ENCODE measurements around the gene EWSR1. TPM values are rescaled to one million over a fixed set of nuclear protein-coding genes. Genes with fewer than 3 reads are reported as not detected.
A peak's percentile ranks its signal among the peaks of the same experiment; 100 is the strongest.

Gene EWSR1
- total RNA-seq, 2 experiments from 2014 or later = 329 to 400 TPM

- Mint-ChIP-seq H3K27me3 (peaks cover 2% of the 10 kb centered on the region), H3K9me3 (no peaks in the 10 kb centered on the region), H3K36me3 (ENCODE audit: low read depth) (no peaks in the 10 kb centered on the region), H3K27ac (no peak overlapping the region), H3K4me3 (no peak overlapping the region), H3K4me1 (peaks cover 9% of the 10 kb centered on the region)
- DNase-seq = no peak
- POLR2A ChIA-PET = no interaction called here
- CTCF ChIA-PET = interaction anchor here (0.5 to 1.4 kb wide), 4 partner anchors 11 to 226 kb away, joined by 3 to 6 read pairs (median 3); no protein-coding TSS in a partner anchor
Observed at GRCh38 chr22:29256606-29257325, 11.3 kb upstream of the EWSR1 start.

GRCh38 chr22:29257751-29258181, 10.3 kb upstream of the EWSR1 start:
- CTCF ChIA-PET = no interaction called here
- Mint-ChIP-seq H3K4me3 (no peak overlapping the region), H3K9me3 (no peaks in the 10 kb centered on the region), H3K4me1 (peaks cover 9% of the 10 kb centered on the region), H3K36me3 (ENCODE audit: low read depth) (no peaks in the 10 kb centered on the region), H3K27ac (no peak overlapping the region), H3K27me3 (no peaks in the 10 kb centered on the region)
- POLR2A ChIA-PET = no interaction called here
- DNase-seq = no peak

DNA sequence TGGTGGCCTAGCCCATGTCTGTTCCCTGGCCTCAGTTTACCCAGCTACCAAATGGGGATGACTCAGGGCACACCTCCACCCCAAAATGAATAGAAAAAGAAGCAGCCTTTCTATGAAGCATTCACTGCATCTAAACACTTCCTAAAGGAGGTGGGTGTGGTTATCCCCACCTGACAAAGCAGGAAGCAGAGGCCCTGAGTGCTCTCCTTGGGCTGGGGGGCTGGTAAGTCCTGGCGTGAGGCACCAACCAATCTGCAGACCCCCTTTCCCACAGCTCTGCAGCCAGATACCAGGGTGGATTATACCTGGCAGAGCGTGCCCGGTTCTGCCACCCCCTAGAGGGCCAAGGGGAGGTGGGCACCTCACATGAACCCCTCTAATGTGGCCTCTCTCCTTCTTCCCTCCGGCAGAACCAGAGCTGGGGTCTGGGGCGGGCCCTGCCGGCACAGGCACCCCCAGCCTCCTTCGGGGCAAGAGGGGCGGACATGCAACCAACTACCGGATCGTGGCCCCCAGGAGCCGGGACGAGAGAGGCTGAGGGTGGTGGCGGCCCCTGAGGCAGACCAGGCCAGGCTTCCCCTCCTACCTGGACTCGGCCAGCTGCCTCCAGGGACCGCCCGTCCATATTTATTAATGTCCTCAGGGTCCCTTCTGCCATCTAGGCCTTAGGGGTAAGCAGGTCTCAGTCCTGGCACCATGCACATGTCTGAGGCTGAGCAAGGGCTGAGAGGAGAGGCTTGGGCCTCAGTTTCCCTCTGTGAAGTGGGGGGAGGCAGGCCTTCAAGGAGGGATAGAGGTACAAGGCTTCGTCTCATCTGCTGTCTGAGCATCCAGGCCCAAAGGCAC, 9.4 kb upstream of the EWSR1 start:
- CTCF ChIA-PET = interaction anchor here (0.6 to 1.4 kb wide), 2 partner anchors 13 to 49 kb away, joined by 3 to 5 read pairs; no protein-coding TSS in a partner anchor
- Mint-ChIP-seq H3K36me3 (ENCODE audit: low read depth) (no peaks in the 10 kb centered on the region), H3K27ac (no peak overlapping the region)

GRCh38 chr22:29259253-29259899, 8.7 kb upstream of the EWSR1 start:
- CTCF ChIA-PET = interaction anchor here (0.6 to 1.4 kb wide), 2 partner anchors 14 to 50 kb away, joined by 3 to 5 read pairs; no protein-coding TSS in a partner anchor
- DNase-seq = no peak
- peaks cover 6% of the 10 kb centered on the region for H3K4me1 Mint-ChIP-seq
- no peak overlapping the region for H3K27ac Mint-ChIP-seq
- no peaks in the 10 kb centered on the region for H3K27me3 Mint-ChIP-seq
- H3K4me3 Mint-ChIP-seq = no peak overlapping the region
- no peaks in the 10 kb centered on the region for H3K9me3 Mint-ChIP-seq
- no peaks in the 10 kb centered on the region for H3K36me3 Mint-ChIP-seq (ENCODE audit: low read depth)
- POLR2A ChIA-PET = no interaction called here

More for the DNA sequence above, 9.4 kb upstream of the EWSR1 start:
- Mint-ChIP-seq H3K27me3 (no peaks in the 10 kb centered on the region), H3K4me1 (peaks cover 9% of the 10 kb centered on the region), H3K9me3 (no peaks in the 10 kb centered on the region), H3K4me3 (no peak overlapping the region)
- POLR2A ChIA-PET = no interaction called here
- DNase-seq = no peak

DNA sequence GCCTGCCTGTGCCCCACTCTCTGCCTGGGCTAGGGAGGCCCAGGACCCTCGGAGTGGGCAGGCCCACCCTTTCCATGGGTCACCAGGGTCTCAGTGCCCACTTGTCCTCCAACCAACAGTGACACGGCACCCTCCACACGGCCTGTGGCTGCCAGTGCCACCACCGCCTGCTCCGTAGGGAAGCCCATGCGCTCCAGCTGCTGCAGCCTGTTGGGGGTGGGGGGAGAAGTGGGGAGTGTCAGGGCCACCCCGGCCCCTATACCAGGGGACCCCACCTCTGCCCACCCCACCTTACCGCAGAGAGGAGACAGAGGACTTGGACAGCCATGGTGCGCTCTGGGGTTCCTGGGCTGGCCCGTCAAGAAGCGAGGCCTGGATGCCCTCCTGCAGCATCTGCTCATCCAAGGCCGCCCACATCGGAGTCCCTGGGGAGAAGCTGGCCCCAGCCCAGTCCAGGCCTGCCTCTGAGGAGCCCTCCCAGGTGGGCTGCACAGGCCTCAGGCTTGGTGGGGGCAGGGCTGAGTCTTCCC, 8.0 kb upstream of the EWSR1 start:
- ChIA-PET CTCF (no interaction called here), POLR2A (no interaction called here)
- H3K4me1 Mint-ChIP-seq = peaks cover 3% of the 10 kb centered on the region
- H3K9me3 Mint-ChIP-seq = no peaks in the 10 kb centered on the region
- DNase-seq = no peak
- H3K27ac Mint-ChIP-seq = no peak overlapping the region
- no peaks in the 10 kb centered on the region for H3K27me3 Mint-ChIP-seq
- no peak overlapping the region for H3K4me3 Mint-ChIP-seq
- no peaks in the 10 kb centered on the region for H3K36me3 Mint-ChIP-seq (ENCODE audit: low read depth)

- ChIA-PET POLR2A (no interaction called here), CTCF (no interaction called here)
- no peaks in the 10 kb centered on the region for H3K27me3 Mint-ChIP-seq
- no peaks in the 10 kb centered on the region for H3K36me3 Mint-ChIP-seq (ENCODE audit: low read depth)
- no peak for DNase-seq
- H3K9me3 Mint-ChIP-seq = no peaks in the 10 kb centered on the region
- H3K4me1 Mint-ChIP-seq = peaks cover 3% of the 10 kb centered on the region
- H3K27ac Mint-ChIP-seq = no peak overlapping the region
- H3K4me3 Mint-ChIP-seq = no peak overlapping the region
Observed at GRCh38 chr22:29260601-29261315, 7.3 kb upstream of the EWSR1 start.

DNA sequence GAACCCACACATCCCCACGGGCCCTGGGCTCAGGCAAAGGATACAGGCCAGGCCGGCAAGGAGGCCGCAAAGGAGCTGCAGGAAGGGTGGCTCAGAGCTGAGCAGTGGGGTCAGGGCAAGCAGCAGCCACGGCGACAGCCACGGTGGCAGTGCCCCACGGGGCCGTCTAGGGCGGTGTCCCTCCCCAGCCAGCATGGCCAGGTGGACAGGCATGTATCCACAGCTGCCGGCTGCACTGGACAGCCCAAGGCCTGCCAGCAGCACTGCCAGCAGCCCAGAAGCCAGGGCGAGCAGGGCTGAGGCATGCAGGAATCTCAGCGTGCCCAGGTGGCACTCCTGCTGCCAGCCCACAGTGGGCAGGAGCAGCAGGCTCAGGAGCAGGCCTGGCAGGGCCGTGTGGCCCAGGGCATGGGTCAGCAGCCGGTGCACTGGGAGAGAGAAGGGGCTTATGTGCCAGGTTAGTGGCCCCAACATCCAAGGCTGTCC, 4.2 kb upstream of the EWSR1 start:
- Mint-ChIP-seq H3K27ac (no peak overlapping the region), H3K4me1 (peaks cover 12% of the 10 kb centered on the region), H3K36me3 (ENCODE audit: low read depth) (peaks cover 12% of the 10 kb centered on the region), H3K9me3 (no peaks in the 10 kb centered on the region), H3K4me3 (no peak overlapping the region), H3K27me3 (no peaks in the 10 kb centered on the region)
- DNase-seq = no peak
- POLR2A ChIA-PET = no interaction called here
- CTCF ChIA-PET = no interaction called here

DNA sequence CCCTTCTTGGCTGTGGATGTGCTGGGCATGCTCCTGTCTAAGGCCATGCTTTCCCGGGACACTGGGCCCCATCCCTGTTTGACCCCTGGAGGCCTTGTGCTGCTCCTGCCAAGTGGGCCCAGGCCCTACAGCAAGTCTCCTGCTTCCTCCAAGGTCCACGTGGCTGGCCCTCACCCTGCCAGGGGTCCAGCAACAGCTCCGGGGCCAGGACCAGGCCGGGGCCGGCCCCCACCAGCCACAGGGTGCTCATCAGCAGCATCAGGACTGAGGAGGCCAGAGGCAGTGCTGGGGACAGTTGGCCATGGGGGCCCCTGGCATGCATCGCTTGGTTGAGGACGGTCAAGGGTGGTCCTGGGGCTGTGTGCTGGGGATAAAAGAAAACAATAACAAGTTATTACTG, 2.8 kb upstream of the EWSR1 start:
- DNase-seq = no peak
- no peak overlapping the region for H3K27ac Mint-ChIP-seq
- ChIA-PET POLR2A (no interaction called here), CTCF (no interaction called here)
- peaks cover 26% of the 10 kb centered on the region for H3K36me3 Mint-ChIP-seq (ENCODE audit: low read depth)
- no peaks in the 10 kb centered on the region for H3K9me3 Mint-ChIP-seq
- no peak overlapping the region for H3K4me3 Mint-ChIP-seq
- H3K27me3 Mint-ChIP-seq = no peaks in the 10 kb centered on the region
- H3K4me1 Mint-ChIP-seq = peaks cover 16% of the 10 kb centered on the region

DNA sequence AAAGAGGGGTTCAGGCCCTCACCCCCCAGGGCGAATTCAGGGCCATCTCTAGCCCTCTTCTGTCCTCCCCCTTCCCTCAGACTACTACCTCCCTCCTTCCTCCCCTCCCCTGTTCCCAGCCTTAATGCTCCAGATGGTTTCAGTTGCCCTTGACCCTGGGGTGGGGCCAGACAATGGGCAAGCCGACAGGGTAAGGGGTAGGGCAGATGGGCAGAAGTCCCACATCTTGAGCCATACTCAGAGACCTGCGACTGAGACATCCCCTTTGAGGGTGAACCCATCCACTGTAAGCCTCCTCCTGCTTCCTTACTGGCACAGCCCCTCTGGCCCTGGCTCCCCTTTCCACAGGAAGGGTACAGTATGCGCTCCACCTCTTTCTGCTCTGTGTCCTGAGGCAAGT, 2.1 kb upstream of the EWSR1 start:
- POLR2A ChIA-PET = no interaction called here
- H3K27ac Mint-ChIP-seq = no peak overlapping the region
- no peaks in the 10 kb centered on the region for H3K27me3 Mint-ChIP-seq
- H3K36me3 Mint-ChIP-seq (ENCODE audit: low read depth) = peaks cover 32% of the 10 kb centered on the region
- CTCF ChIA-PET = interaction anchor here (0.8 kb wide), 1 partner anchor 14 kb away, joined by 4 read pairs; no protein-coding TSS in a partner anchor
- H3K4me1 Mint-ChIP-seq = peaks cover 22% of the 10 kb centered on the region
- DNase-seq = no peak
- no peak overlapping the region for H3K4me3 Mint-ChIP-seq
- H3K9me3 Mint-ChIP-seq = no peaks in the 10 kb centered on the region

DNA sequence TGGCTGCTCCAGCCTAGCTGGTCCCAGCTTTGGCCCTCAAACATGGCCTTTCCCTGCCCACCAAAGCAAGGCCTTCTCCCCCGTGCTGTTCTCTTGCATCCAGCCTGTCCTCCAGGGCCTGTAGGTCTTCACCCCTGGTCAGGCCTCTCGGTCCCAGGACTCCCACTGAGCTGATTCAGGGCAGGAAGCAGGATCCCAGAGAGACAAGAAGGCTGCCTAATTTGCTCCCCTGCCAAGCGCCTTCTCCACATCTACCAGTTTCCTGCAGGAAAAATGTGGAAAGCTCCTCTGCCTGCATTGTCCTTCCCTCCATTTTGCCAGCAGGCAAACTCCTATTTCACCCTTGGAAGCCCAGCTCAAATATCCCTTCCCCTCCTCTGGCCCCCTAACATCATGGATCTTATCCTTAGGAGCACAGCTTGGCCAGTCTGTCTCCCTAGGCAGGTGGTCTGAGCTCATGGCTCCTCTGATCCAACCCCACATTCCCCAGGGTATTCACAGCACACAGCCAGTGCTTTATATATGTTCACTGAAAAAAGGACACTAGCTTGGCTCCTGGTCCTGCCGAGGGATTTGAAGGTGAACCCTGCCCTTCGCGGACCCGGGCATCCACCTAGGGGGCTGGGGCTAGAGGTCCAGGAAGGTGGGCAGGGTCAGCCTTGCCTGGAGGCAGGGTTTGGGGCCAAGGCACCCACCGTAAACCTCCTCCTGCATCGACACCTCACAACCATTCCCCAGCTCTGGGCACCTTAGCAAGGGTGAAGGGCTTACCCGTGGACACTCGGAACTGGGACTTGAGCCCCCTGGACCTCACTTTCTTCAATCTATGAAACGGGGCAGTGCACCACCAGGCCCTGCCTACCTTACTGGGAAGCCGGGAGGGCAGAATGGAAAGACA, 1.3 kb upstream of the EWSR1 start:
- POLR2A ChIA-PET = interaction anchor here (0.6 kb wide), 1 partner anchor 125 kb away, joined by 11 read pairs; no protein-coding TSS in a partner anchor
- H3K4me3 Mint-ChIP-seq = peak overlapping the region; percentile 82
- no peak for DNase-seq
- no peaks in the 10 kb centered on the region for H3K27me3 Mint-ChIP-seq
- CTCF ChIA-PET = interaction anchor here (0.6 to 0.8 kb wide), 3 partner anchors 13 to 46 kb away, joined by 3 to 4 read pairs (median 3); no protein-coding TSS in a partner anchor
- no peaks in the 10 kb centered on the region for H3K9me3 Mint-ChIP-seq
- peak overlapping the region; percentile 100 for H3K27ac Mint-ChIP-seq
- H3K36me3 Mint-ChIP-seq (ENCODE audit: low read depth) = peaks cover 38% of the 10 kb centered on the region
- H3K4me1 Mint-ChIP-seq = peaks cover 28% of the 10 kb centered on the region

- Mint-ChIP-seq H3K36me3 (ENCODE audit: low read depth) (peaks cover 44% of the 10 kb centered on the region), H3K9me3 (no peaks in the 10 kb centered on the region), H3K4me3 (peak overlapping the region; percentile 82), H3K4me1 (peaks cover 34% of the 10 kb centered on the region), H3K27ac (peak overlapping the region; percentile 100), H3K27me3 (no peaks in the 10 kb centered on the region)
- ChIA-PET POLR2A (no interaction called here), CTCF (interaction anchor here (0.6 to 0.8 kb wide), 2 partner anchors 17 to 1623 kb away, joined by 3 to 4 read pairs; no protein-coding TSS in a partner anchor)
- no peak for DNase-seq
Observed at GRCh38 chr22:29267462-29267857, 608 bp upstream of the EWSR1 start.
